Measurements from ENCODE around the gene PTPRZ1. TPM values are rescaled to one million over a fixed set of nuclear protein-coding genes. Genes with fewer than 3 reads are reported as not detected.

The PTPRZ1 gene
- polyA plus RNA-seq, 2 of the 4 experiments (the other 2 are of a cell fraction), result not detected

GRCh38 chr7:122038134-122038533 is 165.2 kb downstream of the PTPRZ1 start:
- CTCF ChIA-PET, result interaction anchor here (0.9 kb wide), 1 partner anchor 44 kb away, joined by 5 read pairs; no protein-coding TSS in a partner anchor
- Histone ChIP-seq H3K4me2 (no peak overlapping the region), H3K4me1 (no peaks in the 10 kb centered on the region), H3K27ac (no peak overlapping the region), H3K4me3 (no peak overlapping the region), H3K9me3 (no peaks in the 10 kb centered on the region)
- FAIRE-seq, result no peak
- WGBS (ENCODE audit: missing lambda C conversion rate), result 33% methylated on average over 3 of the region's 3 CpGs
- TF ChIP-seq FOSL2 (IDR thresholded peaks at IDR 0.05) (no peak), FOSL2 (CRISPR knock-in tag; IDR thresholded peaks at IDR 0.05) (no peak), HOXB5 (CRISPR knock-in tag; IDR thresholded peaks at IDR 0.05) (no peak), CHD2 (IDR thresholded peaks at IDR 0.05; ENCODE audit: low read length, partially characterized antibody) (no peak), GATA3 (IDR thresholded peaks at IDR 0.05; ENCODE audit: borderline replicate concordance) (no peak), POLR2AphosphoS2 (conservative IDR thresholded peaks at IDR 0.05; ENCODE audit: low read length) (no peak), CBX8 (IDR thresholded peaks at IDR 0.05) (no peak), PHF8 (IDR thresholded peaks at IDR 0.05; ENCODE audit: borderline replicate concordance, low read depth) (no peak), ATOH8 (CRISPR knock-in tag; IDR thresholded peaks at IDR 0.05; ENCODE audit: low read depth) (no peak), POLR2A (IDR thresholded peaks at IDR 0.05; ENCODE audit: low read length) (no peak), FOSB (CRISPR knock-in tag; IDR thresholded peaks at IDR 0.05) (no peak), NR3C1 (IDR thresholded peaks at IDR 0.05) (no peak), KDM1A (IDR thresholded peaks at IDR 0.05; ENCODE audit: low read depth) (no peak), JUN (IDR thresholded peaks at IDR 0.05) (no peak), NFE2L2 (conservative IDR thresholded peaks at IDR 0.05; ENCODE audit: low read length) (no peak), ELK1 (IDR thresholded peaks at IDR 0.05; ENCODE audit: low read depth, low read length) (no peak), RARB (CRISPR knock-in tag; IDR thresholded peaks at IDR 0.05) (no peak), CBX2 (IDR thresholded peaks at IDR 0.05; ENCODE audit: borderline replicate concordance, low read depth) (no peak), HOXA7 (CRISPR knock-in tag; IDR thresholded peaks at IDR 0.05) (no peak), SMC3 (IDR thresholded peaks at IDR 0.05) (no peak)
- TF ChIP-seq, protein P1, sequence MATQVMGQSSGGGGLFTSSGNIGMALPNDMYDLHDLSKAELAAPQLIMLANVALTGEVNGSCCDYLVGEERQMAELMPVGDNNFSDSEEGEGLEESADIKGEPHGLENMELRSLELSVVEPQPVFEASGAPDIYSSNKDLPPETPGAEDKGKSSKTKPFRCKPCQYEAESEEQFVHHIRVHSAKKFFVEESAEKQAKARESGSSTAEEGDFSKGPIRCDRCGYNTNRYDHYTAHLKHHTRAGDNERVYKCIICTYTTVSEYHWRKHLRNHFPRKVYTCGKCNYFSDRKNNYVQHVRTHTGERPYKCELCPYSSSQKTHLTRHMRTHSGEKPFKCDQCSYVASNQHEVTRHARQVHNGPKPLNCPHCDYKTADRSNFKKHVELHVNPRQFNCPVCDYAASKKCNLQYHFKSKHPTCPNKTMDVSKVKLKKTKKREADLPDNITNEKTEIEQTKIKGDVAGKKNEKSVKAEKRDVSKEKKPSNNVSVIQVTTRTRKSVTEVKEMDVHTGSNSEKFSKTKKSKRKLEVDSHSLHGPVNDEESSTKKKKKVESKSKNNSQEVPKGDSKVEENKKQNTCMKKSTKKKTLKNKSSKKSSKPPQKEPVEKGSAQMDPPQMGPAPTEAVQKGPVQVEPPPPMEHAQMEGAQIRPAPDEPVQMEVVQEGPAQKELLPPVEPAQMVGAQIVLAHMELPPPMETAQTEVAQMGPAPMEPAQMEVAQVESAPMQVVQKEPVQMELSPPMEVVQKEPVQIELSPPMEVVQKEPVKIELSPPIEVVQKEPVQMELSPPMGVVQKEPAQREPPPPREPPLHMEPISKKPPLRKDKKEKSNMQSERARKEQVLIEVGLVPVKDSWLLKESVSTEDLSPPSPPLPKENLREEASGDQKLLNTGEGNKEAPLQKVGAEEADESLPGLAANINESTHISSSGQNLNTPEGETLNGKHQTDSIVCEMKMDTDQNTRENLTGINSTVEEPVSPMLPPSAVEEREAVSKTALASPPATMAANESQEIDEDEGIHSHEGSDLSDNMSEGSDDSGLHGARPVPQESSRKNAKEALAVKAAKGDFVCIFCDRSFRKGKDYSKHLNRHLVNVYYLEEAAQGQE (IDR thresholded peaks at IDR 0.05), result no peak
- POLR2A ChIA-PET, result no interaction called here
- no peak for ATAC-seq
- DNase-seq (ENCODE audit: low read depth in 1 of 2, low spot score in 1 of 2), result no peak

DNA sequence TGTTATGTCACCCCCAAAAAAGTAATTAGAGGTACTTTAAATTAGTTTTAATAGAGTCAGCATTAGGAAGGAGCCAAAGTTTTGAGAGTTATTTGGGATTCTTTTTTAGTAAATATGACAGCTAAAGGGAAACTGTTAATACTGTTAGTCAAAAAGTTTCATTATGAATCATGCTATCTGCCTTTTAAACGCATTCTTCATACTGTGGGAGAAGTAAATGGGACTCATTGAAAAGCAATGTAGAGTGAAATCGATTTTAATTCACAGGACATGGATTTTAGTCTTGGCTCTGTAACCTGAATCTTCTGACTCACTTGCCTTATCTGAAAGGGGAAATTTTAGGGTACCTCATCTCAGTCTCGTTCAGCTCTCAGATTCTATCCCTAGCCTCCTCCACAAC is 165.9 kb downstream of the PTPRZ1 start:
- CTCF ChIA-PET, result interaction anchor here (0.9 kb wide), 1 partner anchor 45 kb away, joined by 5 read pairs; no protein-coding TSS in a partner anchor

More for the DNA sequence above, 165.9 kb downstream of the PTPRZ1 start:
- TF ChIP-seq ZNF302 (CRISPR knock-in tag; IDR thresholded peaks at IDR 0.05), result no peak
- no peak overlapping the region for H3K27ac ChIP-seq
- H3K9me3 ChIP-seq, result no peaks in the 10 kb centered on the region
- POLR2A ChIA-PET, result no interaction called here
- DNase-seq (ENCODE audit: low read depth in 1 of 2, low spot score in 1 of 2) (no peak), FAIRE-seq (no peak), ATAC-seq (no peak)
- H3K4me1 ChIP-seq, result no peaks in the 10 kb centered on the region
- H3K4me2 ChIP-seq, result no peak overlapping the region
- WGBS (ENCODE audit: missing lambda C conversion rate), result 2% methylated on average over 3 of the region's 3 CpGs
- H3K4me3 ChIP-seq, result no peak overlapping the region
